Nephron (organoid): Measurements from ENCODE around the gene NPTXR.
A peak's percentile ranks its signal among the peaks of the same experiment; 100 is the strongest.

ENCODE experiments used
- H3K27ac Mint-ChIP-seq, 3 experiments: 2 replicates each; pipeline ENCODE4 v1.8.0; 2020; ENCODE audit warnings: mixed read lengths in 3 of 3, mild to moderate bottlenecking in 2 of 3, moderate library complexity in 1 of 3
- H3K27me3 Mint-ChIP-seq: 2 replicates; pipeline ENCODE4 v1.8.0; 2021; ENCODE audit warnings: low read depth, mild to moderate bottlenecking, moderate library complexity, mixed read lengths
- H3K36me3 Mint-ChIP-seq: 2 replicates; pipeline ENCODE4 v1.8.0; 2020; ENCODE audit warnings: low read depth, mixed read lengths
- H3K4me1 Mint-ChIP-seq: 2 replicates; pipeline ENCODE4 v1.8.0; 2020; ENCODE audit warnings: mixed read lengths
- H3K4me3 Mint-ChIP-seq, 3 experiments: 2 replicates each; pipeline ENCODE4 v1.8.0; 2020; ENCODE audit warnings: mild to moderate bottlenecking in 3 of 3, mixed read lengths in 3 of 3, moderate library complexity in 2 of 3
- H3K9me3 Mint-ChIP-seq: 2 replicates; pipeline ENCODE4 v1.8.0; 2020; ENCODE audit warnings: mixed read lengths
- CTCF ChIP-seq, 3 experiments: fragments of 200-600 bp; sonication (generic); IDR thresholded peaks; one replicate each; pipeline ENCODE4 v1.5.0; 2021; ENCODE audit warnings: antibody characterized with exemption in 3 of 3; ENCODE audit not compliant: unreplicated experiment in 3 of 3

Gene NPTXR

GRCh38 chr22:38867471-38868285 is 23.9 kb upstream of the NPTXR start:
- Mint-ChIP-seq H3K27ac (no peak overlapping the region), H3K36me3 (peaks cover 10% of the 10 kb centered on the region), H3K27me3 (no peaks in the 10 kb centered on the region), H3K4me1 (peaks cover 40% of the 10 kb centered on the region), H3K9me3 (no peaks in the 10 kb centered on the region), H3K4me3 (peak overlapping the region; percentile 35 to 62 (median 46))
- no peak for TF ChIP-seq CTCF (IDR thresholded peaks at IDR 0.05; ENCODE audit: unreplicated experiment in 3 of 3)

- no peak overlapping the region for H3K27ac Mint-ChIP-seq
- no peaks in the 10 kb centered on the region for H3K9me3 Mint-ChIP-seq
- H3K4me1 Mint-ChIP-seq: peaks cover 42% of the 10 kb centered on the region
- H3K27me3 Mint-ChIP-seq: no peaks in the 10 kb centered on the region
- peaks cover 10% of the 10 kb centered on the region for H3K36me3 Mint-ChIP-seq
- TF ChIP-seq CTCF (IDR thresholded peaks at IDR 0.05; ENCODE audit: unreplicated experiment in 3 of 3): no peak
- no peak overlapping the region for H3K4me3 Mint-ChIP-seq
These were observed 23.3 kb upstream of the NPTXR start for GRCh38 chr22:38867124-38867455.

- peaks cover 10% of the 10 kb centered on the region for H3K36me3 Mint-ChIP-seq
- no peaks in the 10 kb centered on the region for H3K9me3 Mint-ChIP-seq
- TF ChIP-seq CTCF (IDR thresholded peaks at IDR 0.05; ENCODE audit: unreplicated experiment in 3 of 3): no peak
- no peak overlapping the region for H3K27ac Mint-ChIP-seq
- H3K4me1 Mint-ChIP-seq: peaks cover 47% of the 10 kb centered on the region
- H3K27me3 Mint-ChIP-seq: no peaks in the 10 kb centered on the region
- no peak overlapping the region for H3K4me3 Mint-ChIP-seq
These were observed 22.7 kb upstream of the NPTXR start for GRCh38 chr22:38866399-38867123.

GRCh38 chr22:38866024-38866398 is 22.2 kb upstream of the NPTXR start:
- TF ChIP-seq CTCF (IDR thresholded peaks at IDR 0.05; ENCODE audit: unreplicated experiment in 3 of 3): no peak

GRCh38 chr22:38865201-38866023 is 21.6 kb upstream of the NPTXR start:
- H3K4me3 Mint-ChIP-seq: no peak overlapping the region
- no peaks in the 10 kb centered on the region for H3K27me3 Mint-ChIP-seq
- no peak overlapping the region for H3K27ac Mint-ChIP-seq
- no peak for TF ChIP-seq CTCF (IDR thresholded peaks at IDR 0.05; ENCODE audit: unreplicated experiment in 3 of 3)
- H3K9me3 Mint-ChIP-seq: no peaks in the 10 kb centered on the region
- H3K4me1 Mint-ChIP-seq: peaks cover 45% of the 10 kb centered on the region
- peaks cover 10% of the 10 kb centered on the region for H3K36me3 Mint-ChIP-seq

More at GRCh38 chr22:38866024-38866398, 22.2 kb upstream of the NPTXR start:
- peaks cover 10% of the 10 kb centered on the region for H3K36me3 Mint-ChIP-seq
- H3K4me3 Mint-ChIP-seq: no peak overlapping the region
- H3K9me3 Mint-ChIP-seq: no peaks in the 10 kb centered on the region
- H3K27ac Mint-ChIP-seq: no peak overlapping the region
- no peaks in the 10 kb centered on the region for H3K27me3 Mint-ChIP-seq
- peaks cover 51% of the 10 kb centered on the region for H3K4me1 Mint-ChIP-seq
